Stimulated activated CD8-positive, alpha-beta memory T cell treated with anti-CD3 and anti-CD28 coated beads, Interleukin-7, amount 100 ng/mL, for 1 hour (primary cell): Measurements from ENCODE around the gene TAF1C.

ENCODE experiments used
- DNase-seq, 2 donors: peaks; one replicate each; pipeline ENCODE4 v3.0.0-alpha.2; 2020; ENCODE audit warnings: low read depth in 2 of 2

Gene TAF1C

GRCh38 chr16:84131117-84131516 is 55.7 kb downstream of the TAF1C start:
- DNase-seq, result no peak
